Measurements from ENCODE around the gene SLC37A1. TPM values are rescaled to one million over a fixed set of nuclear protein-coding genes. Genes with fewer than 3 reads are reported as not detected.

The SLC37A1 gene
- total RNA-seq, 6 donors from 2014 or later = 20.8 to 70.2 (median 36.8) TPM

DNA sequence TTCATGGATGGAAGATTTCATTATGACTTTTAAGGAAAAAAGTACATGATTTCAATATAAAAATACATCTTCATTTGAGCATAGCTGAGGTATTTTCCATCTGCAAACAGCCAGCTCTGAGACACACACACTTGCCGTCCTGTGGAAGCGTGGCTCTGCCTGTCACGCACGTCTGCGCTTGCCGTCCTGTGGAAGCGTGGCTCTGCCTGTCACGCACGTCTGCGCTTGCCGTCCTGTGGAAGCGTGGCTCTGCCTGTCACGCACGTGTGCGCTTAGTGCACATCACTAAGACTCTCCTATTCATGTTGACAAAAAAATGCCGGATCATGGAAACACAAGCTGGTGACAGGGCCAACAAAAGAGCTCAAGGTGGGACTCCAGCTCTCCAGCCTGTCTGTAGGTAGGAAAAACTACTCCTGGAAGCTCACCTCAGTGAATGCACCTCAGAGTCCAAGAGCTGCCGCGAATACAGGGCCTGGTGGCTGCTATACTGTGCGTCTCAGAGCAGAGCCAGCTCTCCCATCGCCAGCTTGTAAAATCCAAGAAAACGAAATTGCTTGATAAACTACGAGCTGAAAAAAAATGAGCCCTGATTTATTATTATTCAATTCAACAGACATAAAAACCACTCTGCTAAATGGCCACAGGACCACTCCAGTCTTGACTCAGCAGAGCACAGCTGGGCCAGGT lies 69.3 kb downstream of the SLC37A1 start:
- ATAC-seq (ENCODE audit: low FRiP score in 2 of 2) = no peak
- H3K9me3 ChIP-seq = no peaks in the 10 kb centered on the region
- DNase-seq = peak; percentile 6 to 22
- H3K4me3 ChIP-seq = no peak overlapping the region
- H3K4me1 ChIP-seq = no peaks in the 10 kb centered on the region
- H3K36me3 ChIP-seq = peaks cover 0 to 11% (median 1%) of the 10 kb centered on the region in 4 donors
- no peaks in the 10 kb centered on the region for H3K27me3 ChIP-seq
- no peak for TF ChIP-seq POLR2AphosphoS5 (IDR thresholded peaks at IDR 0.05)
- no peak for TF ChIP-seq POLR2A (IDR thresholded peaks at IDR 0.05)
- no peak for TF ChIP-seq CTCF (IDR thresholded peaks at IDR 0.05)
- TF ChIP-seq EP300 (IDR thresholded peaks at IDR 0.05) = no peak
- H3K27ac ChIP-seq = no peak overlapping the region
- 90 to 94% methylated on average over 22 of the region's 22 CpGs for WGBS, 2 donors

- WGBS, 2 donors = 79 to 83% methylated on average over 13 to 19 of the region's 20 CpGs
- no peaks in the 10 kb centered on the region for H3K4me1 ChIP-seq
- no peak overlapping the region for H3K27ac ChIP-seq
- TF ChIP-seq CTCF (IDR thresholded peaks at IDR 0.05) = no peak
- H3K9me3 ChIP-seq = no peaks in the 10 kb centered on the region
- peaks cover 0 to 10% (median 0%) of the 10 kb centered on the region in 4 donors for H3K36me3 ChIP-seq
- no peak overlapping the region for H3K4me3 ChIP-seq
- ATAC-seq (ENCODE audit: low FRiP score in 2 of 2) = peak in 1 of 2 donors; percentile 8
- H3K27me3 ChIP-seq = no peaks in the 10 kb centered on the region
- peak; percentile 6 to 63 for DNase-seq
Measured at GRCh38 chr21:42583477-42584295, 70.0 kb downstream of the SLC37A1 start.

DNA sequence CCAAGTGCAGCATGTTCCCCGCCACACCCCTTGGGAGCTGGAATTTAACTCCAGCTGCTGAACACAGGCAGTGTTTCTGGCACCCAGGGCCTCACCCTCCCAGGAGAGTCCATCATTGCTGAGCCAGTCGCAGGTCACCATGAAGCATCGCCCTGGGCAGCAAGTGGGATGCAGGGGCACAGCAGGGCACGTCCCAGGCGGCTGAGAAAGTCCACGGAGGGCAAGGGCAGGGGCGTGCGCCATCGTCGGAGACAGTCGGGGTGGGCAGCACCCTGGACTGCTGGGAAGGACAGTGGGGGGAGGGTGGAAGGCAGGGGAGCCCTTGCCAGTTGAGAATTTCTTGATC lies 70.6 kb downstream of the SLC37A1 start:
- TF ChIP-seq EP300 (IDR thresholded peaks at IDR 0.05) (no peak), CTCF (IDR thresholded peaks at IDR 0.05) (no peak), POLR2AphosphoS5 (IDR thresholded peaks at IDR 0.05) (no peak)
- Histone ChIP-seq H3K27ac (no peak overlapping the region), H3K4me3 (no peak overlapping the region), H3K27me3 (no peaks in the 10 kb centered on the region), H3K4me1 (no peaks in the 10 kb centered on the region), H3K36me3 (peaks cover 0 to 7% (median 0%) of the 10 kb centered on the region in 4 donors), H3K9me3 (no peaks in the 10 kb centered on the region)
- DNase-seq (peak in 1 of 2 donors; percentile 64), ATAC-seq (ENCODE audit: low FRiP score in 2 of 2) (peak in 1 of 2 donors; percentile 4)
- 90% methylated on average over 8 to 11 of the region's 11 CpGs for WGBS, 2 donors

- Histone ChIP-seq H3K4me3 (no peak overlapping the region), H3K9me3 (no peaks in the 10 kb centered on the region)
Measured at GRCh38 chr21:42585881-42586280, 72.2 kb downstream of the SLC37A1 start.

More at GRCh38 chr21:42585881-42586280, 72.2 kb downstream of the SLC37A1 start:
- WGBS, 2 donors = 71 to 90% methylated on average over 9 to 10 of the region's 10 CpGs
- peaks cover 0 to under 1% (median 0%) of the 10 kb centered on the region in 4 donors for H3K36me3 ChIP-seq
- no peaks in the 10 kb centered on the region for H3K4me1 ChIP-seq
- H3K27me3 ChIP-seq = no peaks in the 10 kb centered on the region
- no peak for TF ChIP-seq POLR2AphosphoS5 (IDR thresholded peaks at IDR 0.05)
- TF ChIP-seq CTCF (IDR thresholded peaks at IDR 0.05) = no peak
- TF ChIP-seq EP300 (IDR thresholded peaks at IDR 0.05) = no peak
- no peak for TF ChIP-seq POLR2A (IDR thresholded peaks at IDR 0.05)
- DNase-seq (no peak), ATAC-seq (ENCODE audit: low FRiP score in 2 of 2) (no peak)
- no peak overlapping the region for H3K27ac ChIP-seq
